ENCODE data around the gene ATP1B4.
"Not testable (repeated sequence)": the region's sequence is repeated elsewhere in the genome, so short reads cannot be mapped to it uniquely, and the experiment has no call there.

ATP1B4 gene

GRCh38 chrX:120361764-120362305 lies at the start of gene ATP1B4:
Gene ATP1B4 (plus strand): TSS chrX:120362089. CDS start chrX:120362169, 80 bp downstream.
- no peak for DNase-seq

DNA sequence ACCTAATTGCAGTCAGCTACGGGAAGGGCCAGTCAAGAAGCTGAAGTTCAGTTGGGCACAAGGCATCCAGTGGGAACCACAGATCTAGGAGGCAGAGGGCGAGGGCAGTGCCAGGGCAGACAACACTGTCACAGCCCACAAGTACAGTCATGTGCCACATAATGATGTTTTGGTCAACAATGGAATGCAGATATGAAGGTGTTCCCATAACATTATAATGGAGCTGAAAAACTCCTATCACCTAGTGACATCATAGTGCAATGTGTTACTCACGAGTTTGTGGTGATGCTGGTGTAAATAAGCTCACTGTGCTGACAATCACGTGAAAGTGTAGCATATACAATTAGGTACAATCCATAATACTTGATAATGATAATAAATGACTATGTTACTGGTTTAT lies 46.1 kb upstream of the ATP1B4 start:
- DNase-seq = no peak

- no peak for DNase-seq
Measured at GRCh38 chrX:120316587-120317283, 45.2 kb upstream of the ATP1B4 start.

GRCh38 chrX:120318411-120318810 lies 43.5 kb upstream of the ATP1B4 start:
- DNase-seq = no peak

GRCh38 chrX:120321520-120322281 lies 40.2 kb upstream of the ATP1B4 start:
- DNase-seq = no peak

DNA sequence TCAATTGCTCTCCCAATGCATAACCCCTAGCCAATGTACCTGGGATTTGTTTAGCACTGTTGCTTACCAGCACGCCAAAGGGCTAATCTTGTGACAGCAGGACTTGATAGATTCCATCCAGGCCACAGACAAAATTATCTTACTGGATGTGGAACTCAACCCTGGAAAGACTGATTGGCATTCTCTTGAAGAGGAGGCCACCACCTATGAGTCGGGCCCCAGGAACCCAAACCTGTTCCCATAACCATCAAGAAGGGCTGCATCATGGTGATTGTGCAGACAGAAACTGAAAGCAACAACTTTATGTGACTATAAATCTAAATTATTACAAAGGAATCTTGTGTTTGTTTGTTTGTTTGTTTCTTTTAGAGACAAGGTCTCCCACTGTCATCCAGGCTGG lies 30.8 kb upstream of the ATP1B4 start:
- no peak for DNase-seq

DNA sequence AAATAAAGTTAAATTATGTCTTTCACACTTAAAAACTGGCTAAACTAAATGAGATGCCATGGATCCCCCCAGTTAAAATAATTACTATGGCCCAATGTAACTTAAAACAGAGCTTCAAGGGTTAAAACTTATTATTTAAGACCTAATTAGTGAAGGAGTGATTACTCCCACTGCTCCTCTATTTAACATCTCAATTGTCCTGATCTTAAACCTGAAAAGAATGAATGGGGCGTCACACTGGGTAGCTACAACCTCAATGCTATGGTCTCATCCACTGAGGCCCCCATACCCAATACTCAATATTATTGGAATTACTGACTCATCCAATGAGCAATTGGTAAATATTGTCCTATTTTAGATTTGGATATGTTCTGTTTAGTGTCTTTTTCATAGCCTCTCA lies 29.5 kb upstream of the ATP1B4 start:
- DNase-seq = no peak

- DNase-seq = peak; percentile 1 to 3
Measured at GRCh38 chrX:120334151-120334550, 27.7 kb upstream of the ATP1B4 start.

DNA sequence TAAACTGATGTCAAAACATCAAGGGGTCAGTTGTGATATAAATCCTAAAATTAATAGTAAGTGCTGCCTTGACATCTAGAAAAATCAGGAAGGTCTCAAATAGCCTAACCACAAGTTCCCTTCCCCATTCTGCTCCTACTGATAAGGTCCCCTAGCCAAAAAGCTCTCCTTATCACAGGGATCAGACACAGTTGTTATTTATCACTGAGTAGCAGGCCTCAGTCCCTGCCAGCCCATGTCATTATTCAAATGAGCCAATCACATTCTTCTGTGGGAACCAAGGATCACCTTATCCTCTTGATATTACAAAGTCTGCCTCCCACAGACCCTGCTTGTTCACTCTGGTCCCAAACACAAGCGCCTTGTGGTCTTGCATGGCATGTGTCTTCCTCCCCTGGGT lies 27.3 kb upstream of the ATP1B4 start:
- no peak for DNase-seq

- DNase-seq = no peak
Measured at GRCh38 chrX:120335289-120335688, 26.6 kb upstream of the ATP1B4 start.

- DNase-seq = no peak
Measured at GRCh38 chrX:120336899-120337298, 25.0 kb upstream of the ATP1B4 start.

DNA sequence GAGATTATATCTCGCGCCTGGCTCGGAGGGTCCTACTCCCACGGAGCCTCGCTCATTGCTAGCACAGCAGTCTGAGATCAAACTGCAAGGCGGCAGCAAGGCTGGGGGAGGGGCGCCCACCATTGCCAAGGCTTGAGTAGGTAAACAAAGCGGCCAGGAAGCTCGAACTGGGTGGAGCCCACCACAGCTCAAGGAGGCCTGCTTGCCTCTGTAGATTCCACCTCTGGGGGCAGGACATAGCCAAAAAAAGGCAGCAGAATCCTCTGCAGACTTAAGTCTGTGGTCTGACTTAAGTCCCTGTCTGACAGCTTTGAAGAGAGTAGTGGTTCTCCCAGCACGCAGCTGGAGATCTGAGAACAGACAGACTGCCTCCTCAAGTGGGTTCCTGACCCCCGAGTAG lies 17.3 kb upstream of the ATP1B4 start:
- DNase-seq = not testable (repeated sequence)

DNA sequence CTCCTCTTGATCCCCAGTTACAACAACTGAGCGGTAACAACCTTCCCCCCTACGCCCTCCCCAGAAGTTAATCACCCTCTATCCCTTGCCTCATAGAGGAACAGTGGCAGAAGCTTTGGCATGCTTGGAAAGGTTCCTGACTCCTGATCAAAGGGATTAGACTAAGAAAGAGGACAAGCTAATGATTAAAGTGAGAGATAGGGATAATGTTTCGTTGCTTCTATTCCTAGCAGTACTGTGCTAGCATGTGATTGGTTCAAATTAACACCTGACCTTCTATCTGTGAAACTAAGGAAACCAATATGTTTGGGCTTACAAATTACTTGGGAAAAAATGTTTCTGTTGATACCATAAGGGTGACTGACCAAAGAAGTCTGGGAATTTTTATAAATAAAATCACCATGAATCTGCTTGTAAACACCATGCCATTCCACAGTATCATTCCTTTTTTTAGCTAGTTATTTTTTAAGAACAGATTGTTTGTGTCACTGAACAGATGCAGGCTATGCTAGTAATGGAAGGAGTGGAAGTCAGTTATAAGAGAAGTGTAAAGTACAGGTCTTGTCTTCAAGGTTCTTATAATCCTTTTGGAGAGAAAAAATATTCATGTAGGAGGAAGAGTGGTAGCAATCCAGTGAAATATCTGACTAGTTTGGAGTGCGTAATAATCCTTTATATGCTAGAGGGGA lies 11.3 kb upstream of the ATP1B4 start:
- DNase-seq = no peak

DNA sequence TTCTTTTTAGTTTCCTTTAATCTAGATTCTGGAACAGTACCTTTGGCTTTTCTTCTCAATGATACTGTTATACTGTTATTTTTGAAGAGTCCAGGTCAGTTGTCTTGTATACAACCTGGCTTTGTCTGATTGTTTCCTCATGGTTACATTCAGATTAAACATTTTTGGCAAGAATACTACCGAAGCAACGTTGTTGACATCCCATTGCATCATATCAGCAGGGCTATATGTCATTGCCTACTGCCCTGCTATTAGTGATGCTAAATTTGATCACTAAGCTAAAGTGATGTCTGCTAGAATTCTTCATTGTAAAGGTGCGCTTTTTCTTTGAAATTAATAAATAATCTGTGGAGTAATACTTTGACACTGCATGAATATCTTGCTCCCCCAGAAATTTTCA lies 5.8 kb upstream of the ATP1B4 start:
- DNase-seq = no peak

DNA sequence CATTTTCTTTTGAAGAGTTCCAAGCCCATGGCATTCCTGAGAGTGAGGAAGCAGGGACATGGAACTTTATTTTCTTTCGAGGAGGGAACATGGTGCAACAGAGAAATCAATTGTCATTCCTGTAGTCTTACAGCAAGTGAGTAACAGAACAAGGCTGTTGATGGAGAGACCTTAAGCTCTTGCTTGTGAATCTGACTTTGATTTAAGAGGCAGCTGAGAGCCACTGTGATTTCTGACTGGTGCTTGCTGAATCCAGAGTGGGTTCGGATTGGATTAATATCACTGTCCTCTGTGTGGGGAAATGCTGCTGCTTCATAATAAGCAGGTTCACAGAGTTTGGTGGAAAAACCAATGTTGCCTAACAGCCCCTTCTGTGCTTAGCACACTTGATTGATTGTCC lies 4.7 kb upstream of the ATP1B4 start:
- no peak for DNase-seq

DNA sequence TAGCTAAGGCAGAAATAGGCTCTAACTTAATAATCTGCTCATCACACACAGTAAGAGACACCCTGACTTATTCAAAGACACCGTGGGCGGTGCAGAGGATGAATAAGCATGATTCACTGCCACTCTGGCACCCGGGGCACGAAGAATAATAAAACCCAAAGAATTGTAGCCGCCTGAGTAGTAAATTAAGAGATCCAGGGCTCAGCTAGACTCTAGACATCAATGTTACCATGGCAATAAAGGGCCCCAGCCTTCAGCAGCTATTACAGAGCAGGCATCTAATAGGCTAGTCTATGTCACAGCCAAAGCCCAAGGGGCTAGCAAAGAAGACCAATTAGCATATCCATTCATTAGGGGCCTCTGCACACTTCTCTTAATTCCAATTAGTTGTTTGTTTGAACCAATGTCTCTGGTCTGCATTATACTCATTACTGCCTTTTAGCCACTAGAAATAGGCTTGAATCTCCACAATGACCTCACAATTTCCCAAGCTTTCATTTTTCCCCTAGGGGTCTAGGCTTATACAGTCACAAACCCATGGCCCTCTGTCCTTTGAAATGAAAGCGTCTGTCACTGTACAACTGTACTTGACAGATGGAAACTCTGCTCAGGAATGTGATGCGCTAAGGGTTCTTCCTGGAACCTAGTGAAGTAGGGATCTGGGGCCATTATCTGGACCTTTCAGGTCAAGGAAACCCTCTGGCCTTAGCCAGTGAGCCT lies 3.0 kb upstream of the ATP1B4 start:
- DNase-seq = no peak

DNA sequence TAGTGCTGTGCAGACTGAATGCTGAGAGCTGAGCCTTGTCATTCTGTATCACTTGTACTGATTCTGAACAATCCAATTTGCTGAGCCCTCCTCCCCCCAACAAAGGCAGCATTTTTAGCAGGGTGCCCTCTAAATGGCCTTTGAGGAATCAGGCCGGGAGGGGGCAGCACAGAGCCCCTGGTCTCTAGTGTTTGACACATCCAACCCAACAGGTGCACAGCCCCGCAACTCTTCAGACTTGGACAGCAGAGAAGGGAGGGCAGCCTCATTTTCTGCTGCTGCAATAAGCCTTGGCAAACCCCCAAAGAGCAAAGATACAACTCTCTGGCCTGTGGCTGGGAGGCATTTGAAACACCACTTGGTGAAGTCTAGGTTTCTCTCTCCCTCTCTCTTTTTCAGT lies 3.4 kb downstream of the ATP1B4 start:
- DNase-seq = peak in 1 of 2 experiments; percentile 12

DNA sequence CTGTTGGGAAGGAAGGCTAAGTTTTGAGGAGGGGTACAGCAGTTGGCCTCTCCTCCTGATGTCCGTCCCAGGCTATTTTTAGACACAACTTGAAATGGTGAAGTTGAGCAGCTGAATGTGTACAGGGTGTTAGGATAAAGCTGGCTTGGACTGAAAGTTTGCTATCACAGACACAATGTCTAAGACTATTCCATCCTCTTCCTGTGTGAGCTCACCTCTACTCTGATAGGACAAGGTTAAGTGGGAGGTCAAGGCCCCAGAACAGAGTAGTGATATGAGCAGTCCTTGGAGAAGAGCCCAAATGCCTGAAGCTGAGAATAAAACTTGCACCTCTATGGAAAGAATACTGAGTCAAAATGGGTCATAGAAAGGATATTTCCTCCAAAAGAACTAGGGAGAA lies 4.1 kb downstream of the ATP1B4 start:
- no peak for DNase-seq

- DNase-seq = no peak
Measured at GRCh38 chrX:120366794-120367193, 4.9 kb downstream of the ATP1B4 start.

DNA sequence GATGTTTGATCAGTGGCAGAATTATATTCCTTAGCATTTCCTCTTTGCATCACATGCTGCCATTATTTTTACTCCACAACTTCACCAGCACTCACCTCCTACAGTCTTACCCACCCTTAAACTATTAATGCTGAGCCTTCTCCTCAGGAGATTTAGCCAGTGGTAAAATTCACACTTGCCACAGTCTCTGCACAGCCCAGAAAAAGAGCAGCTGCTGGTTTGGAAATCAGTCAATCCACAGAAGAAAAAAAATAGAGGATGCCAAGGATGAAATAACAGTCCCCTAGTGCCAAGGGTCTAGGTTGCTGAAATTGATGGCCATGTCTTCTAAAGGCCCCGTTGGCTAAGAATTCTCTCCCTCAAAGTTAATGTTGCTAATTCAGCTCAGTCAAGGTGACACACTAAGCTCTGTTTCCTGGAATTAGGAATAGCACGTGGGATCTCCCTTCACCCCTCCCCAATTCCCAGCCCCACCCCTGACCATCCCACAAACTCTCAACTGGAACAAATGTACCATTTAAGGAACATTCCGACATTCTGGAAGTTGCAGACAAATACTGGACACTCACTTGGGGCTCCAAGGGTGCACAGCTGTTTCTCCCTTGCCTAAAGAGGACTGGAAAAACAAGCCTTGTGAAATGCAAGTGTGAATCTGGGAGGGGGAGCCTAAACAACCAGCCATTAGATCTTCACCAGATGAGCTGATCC lies 5.7 kb downstream of the ATP1B4 start:
- no peak for DNase-seq

- no peak for DNase-seq
Measured at GRCh38 chrX:120372667-120373370, 10.9 kb downstream of the ATP1B4 start.

GRCh38 chrX:120377179-120377578 lies 15.3 kb downstream of the ATP1B4 start:
- DNase-seq = no peak

All from AML-193 (cell line).